Adrenal gland (tissue), 5 donors: Measurements from ENCODE around the gene HDAC4.

Experiments
- CTCF ChIP-seq, 6 experiments: fragments of 450-650 bp in 4 of 6; fragments of 200-600 bp in 2 of 6; sonication (generic) in 1 of 6; IDR thresholded peaks; 1 replicate in 5 of 6; 2 replicates in 1 of 6; pipeline versions ENCODE4 v1.5.1 to v1.8.0; 2016 to 2021; ENCODE audit warnings: antibody characterized with exemption in 6 of 6, mild to moderate bottlenecking in 2 of 6, moderate library complexity in 1 of 6
- POLR2A ChIP-seq, 2 donors: fragments of 450-650 bp; IDR thresholded peaks; one replicate each; pipeline ENCODE4 v1.6.1; 2017; ENCODE audit warnings: antibody characterized with exemption in 2 of 2, mild to moderate bottlenecking in 2 of 2, moderate library complexity in 1 of 2
- donor health status: DM: no; HTN: no; CAD: no.

GRCh38 chr2:239206851-239207250 is 194.0 kb downstream of the HDAC4 start:
- TF ChIP-seq CTCF (IDR thresholded peaks at IDR 0.05): no peak
- TF ChIP-seq POLR2A (IDR thresholded peaks at IDR 0.05): no peak
